ENCODE measurements around the gene SPINK1.
"Not testable (repeated sequence)": the region's sequence is repeated elsewhere in the genome, so short reads cannot be mapped to it uniquely, and the experiment has no call there.

Gene SPINK1

DNA sequence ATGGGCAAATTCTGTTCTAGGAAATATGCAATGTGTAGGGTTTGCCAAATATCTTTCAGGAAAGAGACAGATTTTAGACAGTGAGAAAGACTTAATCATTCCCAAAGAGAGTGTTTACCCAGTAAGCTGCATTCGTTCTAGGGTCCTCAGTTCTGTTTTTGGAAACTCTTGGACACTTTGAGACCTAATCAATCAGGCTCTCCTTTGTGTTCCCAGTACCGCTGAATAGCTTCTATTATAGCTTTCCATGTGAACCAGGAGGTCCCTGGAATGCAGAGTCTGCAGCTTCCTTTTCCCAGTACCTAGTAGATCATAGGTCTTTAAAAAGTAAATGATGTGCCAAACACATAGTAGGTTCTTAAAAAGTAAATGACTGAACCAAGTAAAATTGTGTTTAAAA lies 11.4 kb upstream of the SPINK1 start:
- Histone ChIP-seq H3K9ac (ENCODE audit: insufficient read length) (no peak overlapping the region), H3K4me3 (no peak overlapping the region), H3K9me3 (ENCODE audit: low read depth, low read length) (no peaks in the 10 kb centered on the region), H3K36me3 (ENCODE audit: insufficient read depth, low read length) (no peaks in the 10 kb centered on the region), H3K27ac (no peak overlapping the region)
- no peak for DNase-seq (ENCODE audit: low read depth, low spot score)
- TF ChIP-seq POLR2AphosphoS5 (IDR thresholded peaks at IDR 0.05; ENCODE audit: borderline replicate concordance, low read depth, low read length) (no peak), EZH2 (IDR thresholded peaks at IDR 0.05) (no peak), FOXP2 (optimal IDR thresholded peaks at IDR 0.05; ENCODE audit: control extremely low read depth, extremely low read length, insufficient read depth) (no peak)

DNA sequence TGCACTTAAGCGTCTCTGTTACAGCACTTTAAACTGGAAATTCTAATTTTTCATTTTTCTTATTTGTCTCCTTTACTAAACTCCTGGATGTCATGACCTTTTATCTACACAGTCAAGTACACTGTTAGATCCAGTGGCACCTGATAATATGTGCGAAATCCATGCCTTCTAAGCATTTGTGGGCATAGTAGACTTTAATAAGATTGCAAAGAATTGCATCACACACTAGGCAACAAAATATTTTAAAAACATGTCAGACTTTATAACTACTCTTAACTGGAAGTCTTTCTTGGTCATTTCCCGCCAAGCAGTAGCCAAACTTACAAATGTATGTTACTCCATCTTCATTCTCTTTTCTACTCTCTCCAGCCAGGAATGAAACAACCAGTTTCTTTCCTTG lies 5.0 kb upstream of the SPINK1 start:
- TF ChIP-seq FOXP2 (optimal IDR thresholded peaks at IDR 0.05; ENCODE audit: control extremely low read depth, extremely low read length, insufficient read depth): no peak
- TF ChIP-seq EZH2 (IDR thresholded peaks at IDR 0.05): no peak
- no peak for TF ChIP-seq POLR2AphosphoS5 (IDR thresholded peaks at IDR 0.05; ENCODE audit: borderline replicate concordance, low read depth, low read length)
- H3K9me3 ChIP-seq (ENCODE audit: low read depth, low read length): no peaks in the 10 kb centered on the region
- H3K27ac ChIP-seq: peak overlapping the region; percentile 82
- DNase-seq (ENCODE audit: low read depth, low spot score): peak; percentile 44
- H3K9ac ChIP-seq (ENCODE audit: insufficient read length): peak overlapping the region; percentile 58
- no peak overlapping the region for H3K4me3 ChIP-seq
- no peaks in the 10 kb centered on the region for H3K36me3 ChIP-seq (ENCODE audit: insufficient read depth, low read length)

DNA sequence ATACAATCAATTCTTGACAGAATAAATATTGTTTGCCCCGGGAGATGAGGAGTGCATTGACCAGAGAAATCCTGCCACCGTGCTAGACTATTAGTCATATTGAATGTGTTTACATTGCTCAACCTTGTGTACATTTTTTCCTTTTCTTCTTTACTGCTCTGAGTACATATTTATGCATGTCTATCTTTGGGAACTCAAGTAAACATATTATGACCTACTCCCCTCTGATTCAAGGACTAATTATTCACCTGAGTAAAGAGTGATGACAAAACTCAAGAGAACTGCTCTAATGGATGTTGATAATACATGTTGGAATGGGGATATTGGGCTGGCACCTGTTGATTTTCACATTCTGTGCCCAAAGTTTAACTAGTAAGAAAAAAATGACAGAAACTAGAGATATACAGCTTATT lies 3.9 kb upstream of the SPINK1 start:
- H3K9me3 ChIP-seq (ENCODE audit: low read depth, low read length): no peaks in the 10 kb centered on the region
- H3K9ac ChIP-seq (ENCODE audit: insufficient read length): no peak overlapping the region
- no peak for TF ChIP-seq FOXP2 (optimal IDR thresholded peaks at IDR 0.05; ENCODE audit: control extremely low read depth, extremely low read length, insufficient read depth)
- no peak for TF ChIP-seq POLR2AphosphoS5 (IDR thresholded peaks at IDR 0.05; ENCODE audit: borderline replicate concordance, low read depth, low read length)
- TF ChIP-seq EZH2 (IDR thresholded peaks at IDR 0.05): no peak
- DNase-seq (ENCODE audit: low read depth, low spot score): no peak
- no peak overlapping the region for H3K4me3 ChIP-seq
- H3K27ac ChIP-seq: no peak overlapping the region
- H3K36me3 ChIP-seq (ENCODE audit: insufficient read depth, low read length): no peaks in the 10 kb centered on the region

DNA sequence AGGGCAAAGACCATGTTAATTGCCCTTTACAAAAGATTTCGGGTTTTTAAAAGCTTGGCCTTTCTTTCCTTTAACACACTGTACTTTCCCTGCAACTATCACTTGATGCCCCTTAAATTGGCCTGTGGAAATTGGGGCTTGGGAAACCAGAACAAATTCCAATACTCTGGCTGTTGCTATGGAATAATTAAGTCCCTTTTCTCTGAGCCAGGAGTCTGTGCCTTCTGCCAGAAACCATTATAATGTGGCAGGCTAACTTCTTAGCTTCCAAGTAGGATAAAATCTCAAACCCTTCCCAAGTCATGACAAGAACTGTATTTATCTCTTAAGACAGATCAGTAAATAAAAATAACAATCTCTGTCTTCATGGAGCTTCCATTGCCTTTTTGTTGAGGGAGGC lies 1.1 kb upstream of the SPINK1 start:
- no peak for TF ChIP-seq POLR2AphosphoS5 (IDR thresholded peaks at IDR 0.05; ENCODE audit: borderline replicate concordance, low read depth, low read length)
- no peak for TF ChIP-seq EZH2 (IDR thresholded peaks at IDR 0.05)
- TF ChIP-seq FOXP2 (optimal IDR thresholded peaks at IDR 0.05; ENCODE audit: control extremely low read depth, extremely low read length, insufficient read depth): no peak
- H3K9ac ChIP-seq (ENCODE audit: insufficient read length): no peak overlapping the region
- no peaks in the 10 kb centered on the region for H3K9me3 ChIP-seq (ENCODE audit: low read depth, low read length)
- H3K27ac ChIP-seq: no peak overlapping the region
- H3K4me3 ChIP-seq: no peak overlapping the region
- no peaks in the 10 kb centered on the region for H3K36me3 ChIP-seq (ENCODE audit: insufficient read depth, low read length)
- DNase-seq (ENCODE audit: low read depth, low spot score): no peak

DNA sequence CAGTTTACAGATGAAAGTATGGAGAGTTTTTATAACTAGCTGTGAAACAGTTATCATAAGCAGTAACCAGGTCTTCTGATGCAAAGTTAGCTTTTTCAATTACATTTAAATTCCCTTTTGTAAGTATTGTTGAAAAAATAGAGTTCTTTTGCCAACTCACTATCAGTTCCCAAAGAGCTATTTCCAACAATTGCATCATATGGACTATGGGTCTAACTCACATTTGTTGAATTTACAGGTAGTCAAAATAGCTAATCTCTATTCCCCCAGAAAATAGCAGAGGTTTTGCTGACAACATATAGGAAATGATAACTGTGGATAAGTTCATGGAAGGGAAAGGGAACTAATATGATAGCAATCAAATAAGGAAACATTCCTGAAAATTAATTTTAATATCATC lies 1.4 kb downstream of the SPINK1 start:
- H3K27ac ChIP-seq: peak overlapping the region; percentile 74
- H3K36me3 ChIP-seq (ENCODE audit: insufficient read depth, low read length): no peaks in the 10 kb centered on the region
- no peak for DNase-seq (ENCODE audit: low read depth, low spot score)
- no peaks in the 10 kb centered on the region for H3K9me3 ChIP-seq (ENCODE audit: low read depth, low read length)
- H3K9ac ChIP-seq (ENCODE audit: insufficient read length): peak overlapping the region; percentile 27
- no peak for TF ChIP-seq POLR2AphosphoS5 (IDR thresholded peaks at IDR 0.05; ENCODE audit: borderline replicate concordance, low read depth, low read length)
- no peak for TF ChIP-seq EZH2 (IDR thresholded peaks at IDR 0.05)
- TF ChIP-seq FOXP2 (optimal IDR thresholded peaks at IDR 0.05; ENCODE audit: control extremely low read depth, extremely low read length, insufficient read depth): no peak
- H3K4me3 ChIP-seq: no peak overlapping the region

DNA sequence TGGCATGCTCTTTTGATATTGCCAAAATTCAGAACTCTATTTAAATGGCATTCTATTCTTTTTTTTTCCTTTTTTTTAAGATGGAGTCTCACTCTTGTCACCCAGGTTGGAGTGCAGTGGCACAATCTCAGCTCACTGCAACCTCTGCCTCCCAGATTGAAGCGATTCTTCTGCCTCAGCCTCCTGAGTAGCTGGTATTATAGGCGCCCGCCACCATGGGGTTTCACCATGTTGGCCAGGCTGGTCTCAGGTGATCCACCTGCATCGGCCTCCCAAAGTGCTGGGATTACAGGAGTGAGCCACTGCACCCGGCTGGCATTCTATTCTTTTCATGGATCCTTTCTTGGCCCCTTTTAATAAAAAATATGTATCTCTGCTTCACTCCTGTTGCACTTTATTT lies 4.5 kb downstream of the SPINK1 start:
- DNase-seq (ENCODE audit: low read depth, low spot score); H3K9ac ChIP-seq (ENCODE audit: insufficient read length); H3K4me3 ChIP-seq; H3K36me3 ChIP-seq (ENCODE audit: insufficient read depth, low read length); H3K9me3 ChIP-seq (ENCODE audit: low read depth, low read length); H3K27ac ChIP-seq: not testable (repeated sequence)

DNA sequence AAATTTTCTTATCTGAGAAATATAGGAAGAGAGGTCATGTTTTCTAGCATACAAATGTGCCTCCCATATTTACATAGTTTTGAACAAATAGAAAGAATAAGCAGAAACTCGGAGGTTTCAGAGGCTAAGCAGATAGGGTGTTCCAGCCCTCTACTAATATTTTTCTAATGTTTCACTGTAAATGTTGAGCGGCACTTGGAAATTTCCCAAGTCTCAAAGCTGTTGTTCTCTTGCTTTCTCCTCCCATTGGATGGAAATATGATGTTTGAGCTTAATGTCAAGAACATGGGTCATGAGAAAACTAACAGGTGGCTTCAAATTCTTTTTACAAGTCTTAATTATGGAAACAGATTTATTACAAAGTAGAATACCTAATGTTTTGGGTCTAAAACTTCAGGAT lies 5.1 kb downstream of the SPINK1 start:
- Histone ChIP-seq H3K36me3 (ENCODE audit: insufficient read depth, low read length) (no peaks in the 10 kb centered on the region), H3K9me3 (ENCODE audit: low read depth, low read length) (no peaks in the 10 kb centered on the region), H3K27ac (no peak overlapping the region), H3K9ac (ENCODE audit: insufficient read length) (no peak overlapping the region), H3K4me3 (no peak overlapping the region)
- no peak for DNase-seq (ENCODE audit: low read depth, low spot score)
- TF ChIP-seq POLR2AphosphoS5 (IDR thresholded peaks at IDR 0.05; ENCODE audit: borderline replicate concordance, low read depth, low read length): no peak
- no peak for TF ChIP-seq FOXP2 (optimal IDR thresholded peaks at IDR 0.05; ENCODE audit: control extremely low read depth, extremely low read length, insufficient read depth)
- no peak for TF ChIP-seq EZH2 (IDR thresholded peaks at IDR 0.05)

DNA sequence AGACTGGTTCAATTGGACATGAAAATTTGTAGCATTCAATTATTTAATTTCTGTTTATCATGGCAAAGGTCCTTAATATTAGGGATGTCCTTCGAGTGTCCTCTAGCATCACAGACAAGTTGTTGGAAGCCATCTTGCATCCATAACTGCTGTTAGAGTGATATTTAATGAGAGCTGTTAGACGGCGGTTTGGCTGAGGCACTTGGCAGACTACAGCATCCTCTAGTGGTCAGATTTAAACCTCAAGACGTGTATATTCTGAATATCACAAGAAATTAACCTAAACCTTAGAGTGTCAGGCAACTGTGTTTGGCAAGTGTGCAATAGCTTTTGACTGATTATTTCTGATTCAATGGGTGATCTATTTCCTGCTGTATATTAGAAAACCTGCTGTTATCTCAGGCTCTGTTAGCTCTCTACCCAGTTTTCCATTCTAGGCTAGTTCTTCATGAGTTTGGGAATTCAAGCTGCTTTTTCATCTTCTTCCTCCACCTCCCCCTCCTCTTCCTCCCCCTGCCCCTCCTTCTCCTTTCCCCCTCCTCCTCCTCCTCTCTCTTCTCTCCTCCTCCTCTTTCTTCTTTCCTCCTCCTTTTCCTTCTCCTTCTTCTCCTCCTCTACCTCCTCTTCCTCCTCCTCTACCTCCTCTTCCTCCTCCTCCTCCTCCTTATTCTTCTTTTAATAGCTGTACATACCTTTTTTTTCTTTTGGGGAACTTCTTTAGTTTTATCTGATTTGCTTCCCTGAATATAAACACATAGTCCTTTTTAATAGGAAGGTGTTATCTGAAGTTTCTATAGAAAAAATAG lies 8.6 kb downstream of the SPINK1 start:
- no peak for TF ChIP-seq EZH2 (IDR thresholded peaks at IDR 0.05)
- no peak for TF ChIP-seq POLR2AphosphoS5 (IDR thresholded peaks at IDR 0.05; ENCODE audit: borderline replicate concordance, low read depth, low read length)
- TF ChIP-seq FOXP2 (optimal IDR thresholded peaks at IDR 0.05; ENCODE audit: control extremely low read depth, extremely low read length, insufficient read depth): no peak
- peak; percentile 86 for DNase-seq (ENCODE audit: low read depth, low spot score)
- no peak overlapping the region for H3K9ac ChIP-seq (ENCODE audit: insufficient read length)
- no peaks in the 10 kb centered on the region for H3K36me3 ChIP-seq (ENCODE audit: insufficient read depth, low read length)
- H3K9me3 ChIP-seq (ENCODE audit: low read depth, low read length): no peaks in the 10 kb centered on the region
- H3K27ac ChIP-seq: peak overlapping the region; percentile 84
- H3K4me3 ChIP-seq: peak overlapping the region; percentile 23; the same call in 1 of the 2 replicates

DNA sequence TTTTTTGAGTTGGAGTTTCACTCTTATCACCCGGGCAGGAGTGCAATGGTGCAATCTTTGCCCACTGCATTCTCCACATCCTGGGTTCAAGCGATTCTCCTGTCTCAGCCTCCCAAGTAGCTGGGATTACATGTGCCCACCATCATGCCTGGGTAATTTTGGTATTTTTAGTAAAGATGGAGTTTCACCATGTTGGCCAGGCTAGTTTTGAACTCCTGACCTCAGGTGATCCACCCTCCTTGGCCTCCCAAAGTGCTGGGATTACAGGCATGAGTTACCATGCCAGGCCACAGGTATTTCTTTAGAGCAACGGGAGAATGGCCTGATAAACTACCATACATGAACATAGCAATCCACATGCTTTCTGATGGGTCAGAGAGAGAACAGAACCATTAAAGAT lies 9.2 kb downstream of the SPINK1 start:
- not testable (repeated sequence) for DNase-seq (ENCODE audit: low read depth, low spot score); H3K9ac ChIP-seq (ENCODE audit: insufficient read length); H3K9me3 ChIP-seq (ENCODE audit: low read depth, low read length); H3K36me3 ChIP-seq (ENCODE audit: insufficient read depth, low read length); H3K4me3 ChIP-seq
- peak overlapping the region; percentile 84 for H3K27ac ChIP-seq

Measured in SK-N-MC (cell line).